Measurements from ENCODE around the gene SEMA4D.

The SEMA4D gene

GRCh38 chr9:89452561-89452960, 45.4 kb downstream of the SEMA4D start:
- no peak overlapping the region for H2BK120ac ChIP-seq (ENCODE audit: low read depth, low read length)

DNA sequence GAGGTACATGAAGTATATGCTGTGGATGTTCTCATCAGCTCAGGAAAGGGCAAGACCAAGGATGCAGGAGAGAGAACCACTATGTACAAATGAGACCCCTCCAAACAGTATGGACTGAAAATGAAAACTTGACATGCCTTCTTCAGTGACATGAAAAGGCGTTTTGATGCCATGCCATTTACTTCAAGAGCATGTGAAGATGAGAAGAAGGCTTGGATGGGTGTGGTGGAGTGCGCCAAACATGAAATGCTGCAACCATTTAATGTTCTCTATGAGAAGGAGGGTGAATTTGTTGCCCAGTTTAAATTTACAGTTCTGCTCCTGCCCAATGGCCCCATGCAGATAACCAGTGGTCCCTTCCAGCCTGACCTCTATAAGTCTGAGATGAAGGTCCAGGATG, 47.7 kb downstream of the SEMA4D start:
- Histone ChIP-seq H2BK12ac (ENCODE audit: low read length) (no peak overlapping the region), H2BK15ac (ENCODE audit: low read length) (no peak overlapping the region), H3K4me3 (ENCODE audit: low read length in 2 of 2) (no peak overlapping the region), H3K36me3 (replicated peaks in 1 of 2; ENCODE audit: control insufficient read depth in 2 of 2, insufficient read depth in 2 of 2, low read length in 2 of 2) (peaks cover 0 to 9% of the 10 kb centered on the region in 2 donors), H2AK5ac (ENCODE audit: low read depth, low read length) (no peak overlapping the region), H3K9ac (ENCODE audit: low read depth, low read length, poor library complexity) (no peak overlapping the region), H3K9me3 (replicated peaks in 1 of 2; ENCODE audit: control insufficient read depth in 2 of 2, insufficient read depth in 1 of 2, low read depth in 1 of 2, low read length in 2 of 2) (no peaks in the 10 kb centered on the region), H3K18ac (ENCODE audit: low read length) (no peak overlapping the region), H4K91ac (ENCODE audit: low read depth, low read length, poor library complexity) (no peak overlapping the region), H3K4me2 (ENCODE audit: insufficient read depth, low read length, poor library complexity, severe bottlenecking) (no peak overlapping the region), H2BK5ac (ENCODE audit: low read length) (no peak overlapping the region), H4K8ac (ENCODE audit: low read depth, low read length) (no peak overlapping the region), H3K4me1 (ENCODE audit: control insufficient read depth in 2 of 2, insufficient read depth in 1 of 2, low read depth in 1 of 2, low read length in 2 of 2) (peaks cover 0 to 2% of the 10 kb centered on the region in 2 donors), H2AFZ (ENCODE audit: low read length) (no peak overlapping the region), H3K4ac (ENCODE audit: low read length) (no peak overlapping the region), H3K27me3 (ENCODE audit: control insufficient read depth in 3 of 3, insufficient read depth in 3 of 3, low read depth in 1 of 3, low read length in 3 of 3) (no peaks in the 10 kb centered on the region), H3K27ac (replicated peaks; ENCODE audit: low read length) (no peak overlapping the region), H3K14ac (ENCODE audit: low read length) (no peak overlapping the region), H2BK120ac (ENCODE audit: low read depth, low read length) (no peak overlapping the region), H3K23ac (ENCODE audit: low read depth, low read length, poor library complexity) (no peak overlapping the region), H3K79me1 (ENCODE audit: low read depth, low read length) (peaks cover 6% of the 10 kb centered on the region)
- no peak for DNase-seq (ENCODE audit: low spot score)
- WGBS, 2 donors (ENCODE audit: extremely low coverage in 2 of 2, insufficient read length in 2 of 2, insufficient replicate concordance in 1 of 2): no CpG with 5 or more reads among the region's 2 CpGs

More at GRCh38 chr9:89452561-89452960, 45.4 kb downstream of the SEMA4D start:
- no peak overlapping the region for H3K27ac ChIP-seq (replicated peaks; ENCODE audit: low read length)
- H2AFZ ChIP-seq (ENCODE audit: low read length): no peak overlapping the region
- peaks cover 0 to 9% of the 10 kb centered on the region in 2 donors for H3K36me3 ChIP-seq (replicated peaks in 1 of 2; ENCODE audit: control insufficient read depth in 2 of 2, insufficient read depth in 2 of 2, low read length in 2 of 2)
- H2BK12ac ChIP-seq (ENCODE audit: low read length): no peak overlapping the region
- H3K79me1 ChIP-seq (ENCODE audit: low read depth, low read length): peaks cover 2% of the 10 kb centered on the region
- no peaks in the 10 kb centered on the region for H3K4me1 ChIP-seq (ENCODE audit: control insufficient read depth in 2 of 2, insufficient read depth in 1 of 2, low read depth in 1 of 2, low read length in 2 of 2)
- no peak overlapping the region for H3K23ac ChIP-seq (ENCODE audit: low read depth, low read length, poor library complexity)
- peak overlapping the region; percentile 29 for H3K18ac ChIP-seq (ENCODE audit: low read length)
- no peak overlapping the region for H3K4me3 ChIP-seq (ENCODE audit: low read length in 2 of 2)
- no peak overlapping the region for H4K8ac ChIP-seq (ENCODE audit: low read depth, low read length)
- no peak overlapping the region for H2BK15ac ChIP-seq (ENCODE audit: low read length)
- no peak overlapping the region for H3K4me2 ChIP-seq (ENCODE audit: insufficient read depth, low read length, poor library complexity, severe bottlenecking)
- WGBS, 2 donors (ENCODE audit: extremely low coverage in 2 of 2, insufficient read length in 2 of 2, insufficient replicate concordance in 1 of 2): no CpG with 5 or more reads among the region's 7 CpGs
- H4K91ac ChIP-seq (ENCODE audit: low read depth, low read length, poor library complexity): no peak overlapping the region
- no peak overlapping the region for H3K14ac ChIP-seq (ENCODE audit: low read length)
- no peaks in the 10 kb centered on the region for H3K9me3 ChIP-seq (replicated peaks in 1 of 2; ENCODE audit: control insufficient read depth in 2 of 2, insufficient read depth in 1 of 2, low read depth in 1 of 2, low read length in 2 of 2)
- no peak overlapping the region for H2AK5ac ChIP-seq (ENCODE audit: low read depth, low read length)
- H2BK5ac ChIP-seq (ENCODE audit: low read length): no peak overlapping the region
- no peaks in the 10 kb centered on the region for H3K27me3 ChIP-seq (ENCODE audit: control insufficient read depth in 3 of 3, insufficient read depth in 3 of 3, low read depth in 1 of 3, low read length in 3 of 3)
- no peak overlapping the region for H3K9ac ChIP-seq (ENCODE audit: low read depth, low read length, poor library complexity)
- DNase-seq (ENCODE audit: low spot score): no peak
- no peak overlapping the region for H3K4ac ChIP-seq (ENCODE audit: low read length)

- Histone ChIP-seq H2BK12ac (ENCODE audit: low read length) (no peak overlapping the region), H3K9me3 (replicated peaks in 1 of 2; ENCODE audit: control insufficient read depth in 2 of 2, insufficient read depth in 1 of 2, low read depth in 1 of 2, low read length in 2 of 2) (no peaks in the 10 kb centered on the region), H3K14ac (ENCODE audit: low read length) (no peak overlapping the region), H3K27ac (replicated peaks; ENCODE audit: low read length) (no peak overlapping the region), H2BK15ac (ENCODE audit: low read length) (no peak overlapping the region), H3K79me1 (ENCODE audit: low read depth, low read length) (peaks cover 6% of the 10 kb centered on the region), H3K4ac (ENCODE audit: low read length) (no peak overlapping the region), H4K8ac (ENCODE audit: low read depth, low read length) (no peak overlapping the region), H3K27me3 (ENCODE audit: control insufficient read depth in 3 of 3, insufficient read depth in 3 of 3, low read depth in 1 of 3, low read length in 3 of 3) (no peaks in the 10 kb centered on the region), H3K36me3 (replicated peaks in 1 of 2; ENCODE audit: control insufficient read depth in 2 of 2, insufficient read depth in 2 of 2, low read length in 2 of 2) (peaks cover 0 to 9% of the 10 kb centered on the region in 2 donors), H2BK5ac (ENCODE audit: low read length) (no peak overlapping the region), H3K23ac (ENCODE audit: low read depth, low read length, poor library complexity) (no peak overlapping the region), H3K18ac (ENCODE audit: low read length) (no peak overlapping the region), H2AFZ (ENCODE audit: low read length) (no peak overlapping the region), H3K4me2 (ENCODE audit: insufficient read depth, low read length, poor library complexity, severe bottlenecking) (no peak overlapping the region), H4K91ac (ENCODE audit: low read depth, low read length, poor library complexity) (no peak overlapping the region), H2AK5ac (ENCODE audit: low read depth, low read length) (no peak overlapping the region), H3K9ac (ENCODE audit: low read depth, low read length, poor library complexity) (no peak overlapping the region), H2BK120ac (ENCODE audit: low read depth, low read length) (no peak overlapping the region), H3K4me1 (ENCODE audit: control insufficient read depth in 2 of 2, insufficient read depth in 1 of 2, low read depth in 1 of 2, low read length in 2 of 2) (peaks cover 0 to 4% of the 10 kb centered on the region in 2 donors), H3K4me3 (ENCODE audit: low read length in 2 of 2) (no peak overlapping the region)
- DNase-seq (ENCODE audit: low spot score): no peak
- WGBS, 2 donors (ENCODE audit: extremely low coverage in 2 of 2, insufficient read length in 2 of 2, insufficient replicate concordance in 1 of 2): no CpG with 5 or more reads among the region's 17 CpGs
Observed at GRCh38 chr9:89449261-89449671, 48.6 kb downstream of the SEMA4D start.

- no peak overlapping the region for H2BK15ac ChIP-seq (ENCODE audit: low read length)
- H3K4me3 ChIP-seq (ENCODE audit: low read length in 2 of 2): no peak overlapping the region
- H3K27ac ChIP-seq (replicated peaks; ENCODE audit: low read length): no peak overlapping the region
- peaks cover 9% of the 10 kb centered on the region for H3K79me1 ChIP-seq (ENCODE audit: low read depth, low read length)
- no peak overlapping the region for H2AFZ ChIP-seq (ENCODE audit: low read length)
- no peak overlapping the region for H3K4me2 ChIP-seq (ENCODE audit: insufficient read depth, low read length, poor library complexity, severe bottlenecking)
- no peaks in the 10 kb centered on the region for H3K9me3 ChIP-seq (replicated peaks in 1 of 2; ENCODE audit: control insufficient read depth in 2 of 2, insufficient read depth in 1 of 2, low read depth in 1 of 2, low read length in 2 of 2)
- H3K27me3 ChIP-seq (ENCODE audit: control insufficient read depth in 3 of 3, insufficient read depth in 3 of 3, low read depth in 1 of 3, low read length in 3 of 3): no peaks in the 10 kb centered on the region
- no peak overlapping the region for H2AK5ac ChIP-seq (ENCODE audit: low read depth, low read length)
- H3K4me1 ChIP-seq (ENCODE audit: control insufficient read depth in 2 of 2, insufficient read depth in 1 of 2, low read depth in 1 of 2, low read length in 2 of 2): peaks cover 0 to 6% of the 10 kb centered on the region in 2 donors
- WGBS, 2 donors (ENCODE audit: extremely low coverage in 2 of 2, insufficient read length in 2 of 2, insufficient replicate concordance in 1 of 2): no CpG with 5 or more reads among the region's 8 CpGs
- no peak for DNase-seq (ENCODE audit: low spot score)
- H2BK5ac ChIP-seq (ENCODE audit: low read length): no peak overlapping the region
- no peak overlapping the region for H3K14ac ChIP-seq (ENCODE audit: low read length)
- H3K36me3 ChIP-seq (replicated peaks in 1 of 2; ENCODE audit: control insufficient read depth in 2 of 2, insufficient read depth in 2 of 2, low read length in 2 of 2): peaks cover 0 to 6% of the 10 kb centered on the region in 2 donors
- H3K4ac ChIP-seq (ENCODE audit: low read length): no peak overlapping the region
- no peak overlapping the region for H3K9ac ChIP-seq (ENCODE audit: low read depth, low read length, poor library complexity)
- no peak overlapping the region for H3K23ac ChIP-seq (ENCODE audit: low read depth, low read length, poor library complexity)
- H2BK12ac ChIP-seq (ENCODE audit: low read length): no peak overlapping the region
- no peak overlapping the region for H4K8ac ChIP-seq (ENCODE audit: low read depth, low read length)
- no peak overlapping the region for H4K91ac ChIP-seq (ENCODE audit: low read depth, low read length, poor library complexity)
- no peak overlapping the region for H3K18ac ChIP-seq (ENCODE audit: low read length)
- H2BK120ac ChIP-seq (ENCODE audit: low read depth, low read length): no peak overlapping the region
Observed at GRCh38 chr9:89448821-89449220, 49.1 kb downstream of the SEMA4D start.

Data from neuronal stem cell (in vitro differentiated cells).